MM.1S (cell line): Measurements from ENCODE around the gene TMC1.

ENCODE experiments used
- DNase-seq: peaks from one replicate; pipeline ENCODE4 v3.0.0-alpha.2; 2015
- H2AFZ ChIP-seq: fragments of 300-600 bp; sonication (generic); 2 replicates; pipeline ENCODE4 v1.6.0; 2016; ENCODE audit warnings: antibody characterized with exemption, low read length
- H3F3A ChIP-seq: fragments of 300-600 bp; sonication (generic); 2 replicates; pipeline ENCODE4 v1.6.1; 2016; ENCODE audit warnings: mild to moderate bottlenecking, antibody characterized with exemption, low read length, moderate library complexity, mixed read lengths; ENCODE audit not compliant: insufficient read depth
- H3K27ac ChIP-seq: fragments of 300-600 bp; sonication (generic); 2 replicates; pipeline ENCODE4 v1.5.1; 2016; ENCODE audit warnings: mild to moderate bottlenecking, low read length
- H3K27me3 ChIP-seq: fragments of 300-600 bp; sonication (generic); replicated peaks from 2 replicates; pipeline ENCODE4 v1.6.0; 2016; ENCODE audit warnings: low read length; ENCODE audit not compliant: insufficient read depth
- H3K36me3 ChIP-seq: fragments of 300-600 bp; sonication (generic); replicated peaks from 2 replicates; pipeline ENCODE4 v1.6.1; 2016; ENCODE audit warnings: mild to moderate bottlenecking, low read length, mixed read lengths; ENCODE audit not compliant: insufficient read depth
- H3K4me1 ChIP-seq: fragments of 300-600 bp; sonication (generic); 2 replicates; pipeline ENCODE4 v1.6.1; 2016; ENCODE audit warnings: low read length, mixed read lengths
- H3K4me2 ChIP-seq: fragments of 300-600 bp; sonication (generic); 2 replicates; pipeline ENCODE4 v1.6.0; 2016; ENCODE audit warnings: low read depth, low read length
- H3K4me3 ChIP-seq: fragments of 300-600 bp; sonication (generic); 2 replicates; pipeline ENCODE4 v1.5.1; 2016; ENCODE audit warnings: low read length, mixed read lengths
- H3K79me2 ChIP-seq: fragments of 300-600 bp; sonication (generic); 2 replicates; pipeline ENCODE4 v1.6.1; 2016; ENCODE audit warnings: mixed run types, low read length, mixed read lengths
- H3K9ac ChIP-seq: fragments of 300-600 bp; sonication (generic); 2 replicates; pipeline ENCODE4 v1.6.1; 2016; ENCODE audit warnings: low read length, mixed read lengths
- H3K9me2 ChIP-seq: fragments of 300-600 bp; sonication (generic); replicated peaks from 2 replicates; pipeline ENCODE4 v1.6.1; 2016; ENCODE audit warnings: mild to moderate bottlenecking, low read length, mixed read lengths; ENCODE audit not compliant: insufficient read depth
- H3K9me3 ChIP-seq: fragments of 300-600 bp; sonication (generic); replicated peaks from 2 replicates; pipeline ENCODE4 v1.6.1; 2016; ENCODE audit warnings: mild to moderate bottlenecking, low read length, mixed read lengths; ENCODE audit not compliant: insufficient read depth
- H4K20me1 ChIP-seq: fragments of 300-600 bp; sonication (generic); 2 replicates; pipeline ENCODE4 v1.6.1; 2016; ENCODE audit warnings: mild to moderate bottlenecking, low read length, moderate library complexity, mixed read lengths; ENCODE audit not compliant: insufficient read depth
- CTCF ChIP-seq: fragments of 300-600 bp; sonication (generic); IDR thresholded peaks from 2 replicates; pipeline ENCODE4 v1.5.1; 2016; ENCODE audit warnings: antibody characterized with exemption, low read length, mixed read lengths
- EZH2 ChIP-seq: fragments of 300-600 bp; sonication (generic); optimal IDR thresholded peaks from 2 replicates; pipeline ENCODE3; 2017; ENCODE audit warnings: low read depth, mild to moderate bottlenecking, antibody characterized with exemption, low read length, mixed read lengths
- EZH2phosphoT487 ChIP-seq: fragments of 300-600 bp; sonication (generic); IDR thresholded peaks from 2 replicates; pipeline ENCODE4 v1.6.1; 2018; ENCODE audit warnings: antibody characterized with exemption, low read length

TMC1 gene

DNA sequence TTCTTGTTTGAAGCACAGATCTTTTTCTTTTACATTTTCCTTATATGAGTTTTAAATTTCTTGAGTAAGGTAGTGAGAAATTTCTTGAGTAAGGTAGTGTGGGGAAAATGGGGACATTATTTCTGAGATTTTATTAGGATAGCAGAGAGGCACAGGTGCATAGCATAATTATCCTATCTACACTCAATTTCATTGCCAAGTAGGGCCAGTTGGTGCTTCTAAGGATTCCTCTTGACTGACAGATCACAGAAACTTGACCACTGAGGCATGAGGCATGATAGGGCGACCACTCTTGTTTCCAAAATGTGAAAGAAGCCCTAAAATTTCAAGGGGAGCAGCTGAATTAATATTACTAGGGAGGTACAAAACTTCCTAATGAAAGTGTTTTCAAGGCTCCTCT is 31.4 kb upstream of the TMC1 start:
- H3F3A ChIP-seq, result no peaks in the 10 kb centered on the region
- H3K4me2 ChIP-seq, result no peak overlapping the region
- H3K79me2 ChIP-seq, result no peaks in the 10 kb centered on the region
- no peaks in the 10 kb centered on the region for H3K9me3 ChIP-seq
- no peaks in the 10 kb centered on the region for H3K4me1 ChIP-seq
- no peak overlapping the region for H2AFZ ChIP-seq
- no peaks in the 10 kb centered on the region for H3K36me3 ChIP-seq
- no peaks in the 10 kb centered on the region for H4K20me1 ChIP-seq
- no peaks in the 10 kb centered on the region for H3K27me3 ChIP-seq
- H3K27ac ChIP-seq, result no peak overlapping the region
- no peak for DNase-seq
- H3K9ac ChIP-seq, result no peak overlapping the region
- no peak overlapping the region for H3K4me3 ChIP-seq
- TF ChIP-seq CTCF (no peak), EZH2phosphoT487 (no peak), EZH2 (no peak)
- H3K9me2 ChIP-seq, result no peaks in the 10 kb centered on the region

- Histone ChIP-seq H3K4me1 (no peaks in the 10 kb centered on the region), H3K9me2 (no peaks in the 10 kb centered on the region), H3K9me3 (no peaks in the 10 kb centered on the region), H3K79me2 (no peaks in the 10 kb centered on the region), H3K36me3 (no peaks in the 10 kb centered on the region), H3F3A (no peaks in the 10 kb centered on the region), H3K4me2 (no peak overlapping the region), H3K27ac (no peak overlapping the region), H4K20me1 (no peaks in the 10 kb centered on the region), H3K4me3 (no peak overlapping the region), H3K9ac (no peak overlapping the region), H2AFZ (no peak overlapping the region), H3K27me3 (no peaks in the 10 kb centered on the region)
- DNase-seq, result no peak
- no peak for TF ChIP-seq EZH2
- no peak for TF ChIP-seq CTCF
- no peak for TF ChIP-seq EZH2phosphoT487
These were observed 30.2 kb upstream of the TMC1 start for GRCh38 chr9:72491242-72491641.

DNA sequence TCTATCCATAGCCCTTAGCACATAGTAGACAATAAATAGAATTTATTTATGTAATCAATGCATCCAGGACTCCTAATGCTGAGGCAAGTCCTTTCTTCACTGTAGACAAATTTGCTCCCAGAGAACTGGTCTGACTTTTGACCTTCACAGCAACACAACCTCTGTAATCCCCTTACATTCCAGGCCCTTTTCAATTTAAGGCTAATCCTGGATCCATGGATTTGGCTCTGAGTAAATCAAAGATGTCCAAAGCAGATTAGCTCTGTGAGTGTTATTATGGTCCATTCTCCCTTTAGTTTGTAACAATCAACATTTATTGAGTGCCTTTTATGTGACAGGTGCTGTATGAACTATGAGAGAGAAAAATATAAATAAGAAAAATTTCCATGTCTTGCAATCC is 27.4 kb upstream of the TMC1 start:
- DNase-seq, result no peak
- no peaks in the 10 kb centered on the region for H3K9me2 ChIP-seq
- H4K20me1 ChIP-seq, result no peaks in the 10 kb centered on the region
- no peak for TF ChIP-seq EZH2phosphoT487
- TF ChIP-seq EZH2, result no peak
- no peak for TF ChIP-seq CTCF
- H3K9me3 ChIP-seq, result no peaks in the 10 kb centered on the region
- no peak overlapping the region for H3K4me2 ChIP-seq
- no peak overlapping the region for H3K27ac ChIP-seq
- no peaks in the 10 kb centered on the region for H3F3A ChIP-seq
- H3K79me2 ChIP-seq, result no peaks in the 10 kb centered on the region
- H3K4me3 ChIP-seq, result no peak overlapping the region
- H3K27me3 ChIP-seq, result no peaks in the 10 kb centered on the region
- H3K9ac ChIP-seq, result no peak overlapping the region
- H2AFZ ChIP-seq, result no peak overlapping the region
- H3K36me3 ChIP-seq, result no peaks in the 10 kb centered on the region
- no peaks in the 10 kb centered on the region for H3K4me1 ChIP-seq
